GM12878 (cell line): ENCODE results near the gene GRAMD2B. TPM values are rescaled to one million over a fixed set of nuclear protein-coding genes. Genes with fewer than 3 reads are reported as not detected.

ENCODE experiments used
- CBFB ChIP-seq: IDR thresholded peaks from 2 replicates; pipeline ENCODE4 v1.6.1; 2016; ENCODE audit warnings: antibody characterized with exemption, low read depth
- CBX3 ChIP-seq: fragments of 200-600 bp; sonication (generic); IDR thresholded peaks from 2 replicates; pipeline ENCODE4 v1.6.1; 2016; ENCODE audit warnings: low read depth, borderline replicate concordance
- CHD4 ChIP-seq: fragments of 200-600 bp; sonication (generic); IDR thresholded peaks from 2 replicates; pipeline ENCODE4 v1.6.1; 2016; ENCODE audit warnings: mild to moderate bottlenecking
- EED ChIP-seq: sonication (generic); IDR thresholded peaks from 2 replicates; pipeline ENCODE4 v1.6.1; 2016; ENCODE audit warnings: antibody characterized with exemption, low read depth
- HDAC2 ChIP-seq: fragments of 200-600 bp; sonication (generic); IDR thresholded peaks from 2 replicates; pipeline ENCODE4 v1.6.1; 2017
- HDAC6 ChIP-seq: fragments of 200-600 bp; sonication (generic); IDR thresholded peaks from one replicate; pipeline ENCODE4 v1.8.0; 2017; ENCODE audit warnings: antibody characterized with exemption; ENCODE audit not compliant: unreplicated experiment
- JUND ChIP-seq: IDR thresholded peaks from 2 replicates; pipeline ENCODE4 v1.6.1; 2012; ENCODE audit warnings: low read depth, mild to moderate bottlenecking, low read length, improper control_type of control experiment, moderate library complexity
- KLF5 ChIP-seq: fragments of 450-650 bp; IDR thresholded peaks from 2 replicates; pipeline ENCODE4 v1.6.1; 2014; ENCODE audit warnings: mild to moderate bottlenecking; ENCODE audit not compliant: partially characterized antibody
- LARP7 ChIP-seq: fragments of 450-650 bp; IDR thresholded peaks from 2 replicates; pipeline ENCODE4 v1.6.1; 2017; ENCODE audit warnings: mild to moderate bottlenecking
- MEF2A ChIP-seq: IDR thresholded peaks from 2 replicates; pipeline ENCODE4 v1.6.1; 2011; ENCODE audit warnings: low read depth, mild to moderate bottlenecking, low read length, moderate library complexity; ENCODE audit not compliant: insufficient read depth
- NRF1 ChIP-seq: conservative IDR thresholded peaks from 2 replicates; pipeline ENCODE4 v1.6.1; 2011; ENCODE audit warnings: mild to moderate bottlenecking, low read depth, low read length, improper control_type of control experiment
- TAF1 ChIP-seq: IDR thresholded peaks from 2 replicates; pipeline ENCODE4 v1.6.1; 2011; ENCODE audit warnings: mild to moderate bottlenecking, low read depth, low read length, borderline replicate concordance
- TBL1XR1 ChIP-seq: IDR thresholded peaks from 2 replicates; pipeline ENCODE4 v1.6.1; 2012; ENCODE audit warnings: low read depth, low read length, improper control_type of control experiment
- YBX1 ChIP-seq: fragments of 450-650 bp; IDR thresholded peaks from 2 replicates; pipeline ENCODE4 v1.6.1; 2016; ENCODE audit warnings: antibody characterized with exemption
- polyA plus RNA-seq, 11 experiments: library from polyadenylated mRNA; depleted of rRNA in 4 of 11; unstranded in 6 of 11; stranded (reverse) in 5 of 11; fragments of >200 nt; fragmentation: Nextera tagmentation in 4 of 11; fragmentation: Illumina TruSeq in 1 of 11; extraction: Ambion mirVana in 4 of 11; extraction: Trizol in 1 of 11; gene quantifications; 1 replicate in 1 of 11; 2 replicates in 10 of 11; pipeline versions ENCODE4 v1.2.1 to v1.2.3, GENCODE V29; 2011 to 2016; ENCODE audit warnings: inconsistent platforms in 2 of 11, missing spikeins in 2 of 11, low read depth in 1 of 11
- total RNA-seq, 4 experiments: library from RNA; depleted of rRNA in 3 of 4; stranded (reverse); fragments of >200 nt in 3 of 4; fragmentation: Illumina TruSeq in 1 of 4; extraction: Trizol in 1 of 4; gene quantifications; 2 replicates each; pipeline versions ENCODE4 v1.2.1 to v1.2.3, GENCODE V29; 2013 to 2021
- TF ChIP-seq, protein P1 (sequence below): fragments of 450-650 bp; IDR thresholded peaks from 2 replicates; pipeline ENCODE4 v1.6.1; 2017; ENCODE audit warnings: borderline replicate concordance
- TF ChIP-seq, protein P2 (sequence below): fragments of 450-650 bp; IDR thresholded peaks from 2 replicates; pipeline ENCODE4 v1.6.1; 2017; ENCODE audit warnings: mild to moderate bottlenecking, low read depth, inconsistent platforms; ENCODE audit not compliant: poor library complexity, severe bottlenecking
- TF ChIP-seq, protein P3 (sequence below): fragments of 450-650 bp; IDR thresholded peaks from 2 replicates; pipeline ENCODE4 v1.6.1; 2017; ENCODE audit warnings: mild to moderate bottlenecking
- TF ChIP-seq, protein P4 (sequence below): fragments of 450-650 bp; formaldehyde crosslinking; IDR thresholded peaks from 2 replicates; pipeline ENCODE4 v1.4.0; 2022; ENCODE audit warnings: mild to moderate bottlenecking, moderate library complexity
- TF ChIP-seq, protein P5 (sequence below): IDR thresholded peaks from 2 replicates; pipeline ENCODE4 v1.6.1; 2011; ENCODE audit warnings: low read depth, low read length, improper control_type of control experiment, borderline replicate concordance

Gene GRAMD2B
- total and polyA plus RNA-seq, 10 of the 15 experiments (the other 5 are each of a cell fraction or from before 2014, with no cell fraction given), result 1.9 to 21.5 (median 8.4) TPM

DNA sequence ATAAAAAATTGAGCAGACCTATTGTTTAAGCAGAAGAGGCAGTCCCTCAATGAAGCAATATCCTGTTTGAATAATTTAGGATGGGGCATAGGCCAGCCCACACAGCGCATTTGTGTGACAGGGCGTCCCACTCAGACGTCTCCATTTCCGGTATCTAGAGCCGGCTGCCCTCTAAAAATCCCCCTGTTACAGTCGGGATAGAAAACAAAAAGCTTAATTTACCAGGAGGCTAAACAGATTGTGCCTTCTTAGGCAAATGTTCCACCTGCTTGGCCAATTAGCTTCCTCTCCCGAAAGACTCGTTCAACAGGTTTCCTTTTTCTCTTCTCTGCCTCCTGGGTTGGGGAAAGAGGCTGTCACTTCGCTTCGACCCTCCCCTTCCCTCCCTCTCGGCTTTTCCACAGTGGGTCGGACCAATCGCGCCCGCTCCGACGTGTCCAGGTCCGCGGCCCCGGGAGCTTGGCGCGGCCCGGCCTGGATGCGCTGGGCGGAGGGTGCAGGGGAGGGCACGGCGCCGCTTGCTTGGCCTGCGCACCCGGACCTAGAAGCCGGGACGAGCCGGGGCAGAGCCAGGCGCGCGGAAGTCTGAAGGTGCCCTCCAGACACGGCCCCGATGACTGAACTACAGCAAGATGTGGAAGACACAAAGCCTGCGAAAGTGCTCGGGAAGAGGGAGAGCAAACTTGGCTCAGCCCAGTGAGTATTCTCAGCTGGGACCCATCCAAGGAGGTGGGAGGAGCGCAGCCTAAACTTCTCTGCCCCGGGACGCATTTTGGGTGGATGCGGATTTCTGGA lies at the start of gene GRAMD2B (continued):
- no peak for TF ChIP-seq TBL1XR1
- TF ChIP-seq, protein P1, sequence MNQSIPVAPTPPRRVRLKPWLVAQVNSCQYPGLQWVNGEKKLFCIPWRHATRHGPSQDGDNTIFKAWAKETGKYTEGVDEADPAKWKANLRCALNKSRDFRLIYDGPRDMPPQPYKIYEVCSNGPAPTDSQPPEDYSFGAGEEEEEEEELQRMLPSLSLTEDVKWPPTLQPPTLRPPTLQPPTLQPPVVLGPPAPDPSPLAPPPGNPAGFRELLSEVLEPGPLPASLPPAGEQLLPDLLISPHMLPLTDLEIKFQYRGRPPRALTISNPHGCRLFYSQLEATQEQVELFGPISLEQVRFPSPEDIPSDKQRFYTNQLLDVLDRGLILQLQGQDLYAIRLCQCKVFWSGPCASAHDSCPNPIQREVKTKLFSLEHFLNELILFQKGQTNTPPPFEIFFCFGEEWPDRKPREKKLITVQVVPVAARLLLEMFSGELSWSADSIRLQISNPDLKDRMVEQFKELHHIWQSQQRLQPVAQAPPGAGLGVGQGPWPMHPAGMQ, result no peak
- TF ChIP-seq, protein P2, sequence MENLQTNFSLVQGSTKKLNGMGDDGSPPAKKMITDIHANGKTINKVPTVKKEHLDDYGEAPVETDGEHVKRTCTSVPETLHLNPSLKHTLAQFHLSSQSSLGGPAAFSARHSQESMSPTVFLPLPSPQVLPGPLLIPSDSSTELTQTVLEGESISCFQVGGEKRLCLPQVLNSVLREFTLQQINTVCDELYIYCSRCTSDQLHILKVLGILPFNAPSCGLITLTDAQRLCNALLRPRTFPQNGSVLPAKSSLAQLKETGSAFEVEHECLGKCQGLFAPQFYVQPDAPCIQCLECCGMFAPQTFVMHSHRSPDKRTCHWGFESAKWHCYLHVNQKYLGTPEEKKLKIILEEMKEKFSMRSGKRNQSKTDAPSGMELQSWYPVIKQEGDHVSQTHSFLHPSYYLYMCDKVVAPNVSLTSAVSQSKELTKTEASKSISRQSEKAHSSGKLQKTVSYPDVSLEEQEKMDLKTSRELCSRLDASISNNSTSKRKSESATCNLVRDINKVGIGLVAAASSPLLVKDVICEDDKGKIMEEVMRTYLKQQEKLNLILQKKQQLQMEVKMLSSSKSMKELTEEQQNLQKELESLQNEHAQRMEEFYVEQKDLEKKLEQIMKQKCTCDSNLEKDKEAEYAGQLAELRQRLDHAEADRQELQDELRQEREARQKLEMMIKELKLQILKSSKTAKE, result no peak
- TF ChIP-seq HDAC2, result no peak
- TF ChIP-seq NRF1, result no peak
- TF ChIP-seq CBFB, result no peak
- no peak for TF ChIP-seq KLF5
- no peak for TF ChIP-seq JUND
- TF ChIP-seq, protein P3, sequence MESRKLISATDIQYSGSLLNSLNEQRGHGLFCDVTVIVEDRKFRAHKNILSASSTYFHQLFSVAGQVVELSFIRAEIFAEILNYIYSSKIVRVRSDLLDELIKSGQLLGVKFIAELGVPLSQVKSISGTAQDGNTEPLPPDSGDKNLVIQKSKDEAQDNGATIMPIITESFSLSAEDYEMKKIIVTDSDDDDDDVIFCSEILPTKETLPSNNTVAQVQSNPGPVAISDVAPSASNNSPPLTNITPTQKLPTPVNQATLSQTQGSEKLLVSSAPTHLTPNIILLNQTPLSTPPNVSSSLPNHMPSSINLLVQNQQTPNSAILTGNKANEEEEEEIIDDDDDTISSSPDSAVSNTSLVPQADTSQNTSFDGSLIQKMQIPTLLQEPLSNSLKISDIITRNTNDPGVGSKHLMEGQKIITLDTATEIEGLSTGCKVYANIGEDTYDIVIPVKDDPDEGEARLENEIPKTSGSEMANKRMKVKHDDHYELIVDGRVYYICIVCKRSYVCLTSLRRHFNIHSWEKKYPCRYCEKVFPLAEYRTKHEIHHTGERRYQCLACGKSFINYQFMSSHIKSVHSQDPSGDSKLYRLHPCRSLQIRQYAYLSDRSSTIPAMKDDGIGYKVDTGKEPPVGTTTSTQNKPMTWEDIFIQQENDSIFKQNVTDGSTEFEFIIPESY, result no peak
- TF ChIP-seq HDAC6, result no peak
- TF ChIP-seq YBX1, result no peak
- TF ChIP-seq CHD4, result no peak
- TF ChIP-seq, protein P4, sequence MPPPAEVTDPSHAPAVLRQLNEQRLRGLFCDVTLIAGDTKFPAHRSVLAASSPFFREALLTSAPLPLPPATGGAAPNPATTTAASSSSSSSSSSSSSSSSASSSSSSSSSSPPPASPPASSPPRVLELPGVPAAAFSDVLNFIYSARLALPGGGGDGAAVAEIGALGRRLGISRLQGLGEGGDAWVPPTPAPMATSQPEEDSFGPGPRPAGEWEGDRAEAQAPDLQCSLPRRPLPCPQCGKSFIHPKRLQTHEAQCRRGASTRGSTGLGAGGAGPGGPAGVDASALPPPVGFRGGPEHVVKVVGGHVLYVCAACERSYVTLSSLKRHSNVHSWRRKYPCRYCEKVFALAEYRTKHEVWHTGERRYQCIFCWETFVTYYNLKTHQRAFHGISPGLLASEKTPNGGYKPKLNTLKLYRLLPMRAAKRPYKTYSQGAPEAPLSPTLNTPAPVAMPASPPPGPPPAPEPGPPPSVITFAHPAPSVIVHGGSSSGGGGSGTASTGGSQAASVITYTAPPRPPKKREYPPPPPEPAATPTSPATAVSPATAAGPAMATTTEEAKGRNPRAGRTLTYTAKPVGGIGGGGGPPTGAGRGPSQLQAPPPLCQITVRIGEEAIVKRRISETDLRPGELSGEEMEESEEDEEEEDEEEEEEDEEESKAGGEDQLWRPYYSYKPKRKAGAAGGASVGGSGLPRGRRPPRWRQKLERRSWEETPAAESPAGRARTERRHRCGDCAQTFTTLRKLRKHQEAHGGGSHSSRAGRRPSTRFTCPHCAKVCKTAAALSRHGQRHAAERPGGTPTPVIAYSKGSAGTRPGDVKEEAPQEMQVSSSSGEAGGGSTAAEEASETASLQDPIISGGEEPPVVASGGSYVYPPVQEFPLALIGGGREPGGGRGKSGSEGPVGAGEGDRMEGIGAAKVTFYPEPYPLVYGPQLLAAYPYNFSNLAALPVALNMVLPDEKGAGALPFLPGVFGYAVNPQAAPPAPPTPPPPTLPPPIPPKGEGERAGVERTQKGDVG (CRISPR knock-in tag), result no peak
- no peak for TF ChIP-seq LARP7
- TF ChIP-seq TAF1, result peak; percentile 44; the same call in 1 of the 2 replicates
- no peak for TF ChIP-seq MEF2A
- TF ChIP-seq, protein P5, sequence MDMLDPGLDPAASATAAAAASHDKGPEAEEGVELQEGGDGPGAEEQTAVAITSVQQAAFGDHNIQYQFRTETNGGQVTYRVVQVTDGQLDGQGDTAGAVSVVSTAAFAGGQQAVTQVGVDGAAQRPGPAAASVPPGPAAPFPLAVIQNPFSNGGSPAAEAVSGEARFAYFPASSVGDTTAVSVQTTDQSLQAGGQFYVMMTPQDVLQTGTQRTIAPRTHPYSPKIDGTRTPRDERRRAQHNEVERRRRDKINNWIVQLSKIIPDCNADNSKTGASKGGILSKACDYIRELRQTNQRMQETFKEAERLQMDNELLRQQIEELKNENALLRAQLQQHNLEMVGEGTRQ, result no peak
- peak; percentile 79 for TF ChIP-seq EED
- TF ChIP-seq CBX3, result no peak
